Right renal pelvis (tissue), 4 donors: ENCODE data around the gene SSX2IP. TPM values are rescaled to one million over a fixed set of nuclear protein-coding genes. Genes with fewer than 3 reads are reported as not detected.
A peak's percentile ranks its signal among the peaks of the same experiment; 100 is the strongest.
"Not testable (repeated sequence)": the region's sequence is repeated elsewhere in the genome, so short reads cannot be mapped to it uniquely, and the experiment has no call there.

Experiments used
- DNase-seq, 4 donors: peaks; one replicate each; pipeline ENCODE4 v3.0.0-alpha.2; 2013; ENCODE audit warnings: low read depth in 4 of 4, low spot score in 3 of 4, missing footprints in 1 of 4
- polyA plus RNA-seq, 4 donors: library from polyadenylated mRNA; unstranded; fragments of 120-200 nt; gene quantifications; one replicate each; pipeline ENCODE4 v1.2.1, GENCODE V29; 2013; ENCODE audit not compliant: insufficient read length in 4 of 4

SSX2IP gene
- polyA plus RNA-seq, 4 donors, result 34.1 to 41.8 (median 38.6) TPM

- DNase-seq, result no peak
These were observed 65.4 kb downstream of the SSX2IP start for GRCh38 chr1:84624876-84625275.

- DNase-seq, result no peak
These were observed 68.7 kb downstream of the SSX2IP start for GRCh38 chr1:84621553-84621952.

GRCh38 chr1:84620720-84621313, 69.4 kb downstream of the SSX2IP start:
- DNase-seq, result peak; percentile 67 to 82 (median 70)

- no peak for DNase-seq
These were observed 70.7 kb downstream of the SSX2IP start for GRCh38 chr1:84619383-84620102.

- no peak for DNase-seq
These were observed 72.9 kb downstream of the SSX2IP start for GRCh38 chr1:84617349-84617748.

GRCh38 chr1:84615790-84616189, 74.5 kb downstream of the SSX2IP start:
- no peak for DNase-seq

- no peak for DNase-seq
These were observed 76.4 kb downstream of the SSX2IP start for GRCh38 chr1:84613887-84614286.

GRCh38 chr1:84613026-84613425, 77.2 kb downstream of the SSX2IP start:
- no peak for DNase-seq

- no peak for DNase-seq
These were observed 78.5 kb downstream of the SSX2IP start for GRCh38 chr1:84611796-84612195.

GRCh38 chr1:84611091-84611490, 79.2 kb downstream of the SSX2IP start:
- DNase-seq, result no peak

- no peak for DNase-seq
These were observed 83.3 kb downstream of the SSX2IP start for GRCh38 chr1:84606977-84607376.

- no peak for DNase-seq
These were observed 85.1 kb downstream of the SSX2IP start for GRCh38 chr1:84605157-84605556.

GRCh38 chr1:84603941-84604830, 86.1 kb downstream of the SSX2IP start:
- DNase-seq, result no peak

GRCh38 chr1:84603223-84603622, 87.0 kb downstream of the SSX2IP start:
- no peak for DNase-seq

GRCh38 chr1:84600796-84601195, 89.5 kb downstream of the SSX2IP start:
- DNase-seq, result no peak

- no peak for DNase-seq
These were observed 91.2 kb downstream of the SSX2IP start for GRCh38 chr1:84598846-84599741.

- DNase-seq, result no peak
These were observed 91.8 kb downstream of the SSX2IP start for GRCh38 chr1:84598418-84598817.

GRCh38 chr1:84597011-84597410, 93.2 kb downstream of the SSX2IP start:
- DNase-seq, result no peak

GRCh38 chr1:84594959-84595358, 95.3 kb downstream of the SSX2IP start:
- not testable (repeated sequence) for DNase-seq
